SJSA1 (cell line): ENCODE measurements around the gene PLBD2. TPM values are rescaled to one million over a fixed set of nuclear protein-coding genes. Genes with fewer than 3 reads are reported as not detected.

Experiments
- DNase-seq, 2 experiments: peaks; one replicate each; pipeline ENCODE4 v3.0.0-alpha.2; 2015 to 2020; ENCODE audit warnings: low spot score in 2 of 2, low read depth in 1 of 2
- H3K27ac ChIP-seq: fragments of 250-450 bp; sonication (Bioruptor Pico); 2 replicates; pipeline ENCODE4 v1.5.1; 2020; ENCODE audit warnings: mild to moderate bottlenecking, moderate library complexity
- H3K27me3 ChIP-seq: fragments of 250-450 bp; sonication (Bioruptor Pico); replicated peaks from 2 replicates; pipeline ENCODE4 v1.5.1; 2020; ENCODE audit warnings: mild to moderate bottlenecking, moderate library complexity
- H3K36me3 ChIP-seq: fragments of 250-450 bp; sonication (Bioruptor Pico); 2 replicates; pipeline ENCODE4 v1.5.1; 2020; ENCODE audit warnings: mild to moderate bottlenecking
- H3K4me1 ChIP-seq: fragments of 250-450 bp; sonication (Bioruptor Pico); replicated peaks from 2 replicates; pipeline ENCODE4 v1.6.1; 2021; ENCODE audit warnings: mild to moderate bottlenecking
- H3K4me3 ChIP-seq: fragments of 250-450 bp; sonication (Bioruptor Pico); 2 replicates; pipeline ENCODE4 v1.5.1; 2020; ENCODE audit warnings: mild to moderate bottlenecking
- H3K9me3 ChIP-seq: fragments of 250-450 bp; sonication (Bioruptor Pico); replicated peaks from 2 replicates; pipeline ENCODE4 v1.5.1; 2020; ENCODE audit warnings: mild to moderate bottlenecking
- total RNA-seq: library from RNA; depleted of rRNA; stranded (reverse); fragments of >200 nt; shearing (Covaris generic); gene quantifications from 2 replicates; pipeline ENCODE4 v1.2.3, GENCODE V29; 2014

The PLBD2 gene
- total RNA-seq, 1 experiment from 2014 or later: 11.8 TPM

DNA sequence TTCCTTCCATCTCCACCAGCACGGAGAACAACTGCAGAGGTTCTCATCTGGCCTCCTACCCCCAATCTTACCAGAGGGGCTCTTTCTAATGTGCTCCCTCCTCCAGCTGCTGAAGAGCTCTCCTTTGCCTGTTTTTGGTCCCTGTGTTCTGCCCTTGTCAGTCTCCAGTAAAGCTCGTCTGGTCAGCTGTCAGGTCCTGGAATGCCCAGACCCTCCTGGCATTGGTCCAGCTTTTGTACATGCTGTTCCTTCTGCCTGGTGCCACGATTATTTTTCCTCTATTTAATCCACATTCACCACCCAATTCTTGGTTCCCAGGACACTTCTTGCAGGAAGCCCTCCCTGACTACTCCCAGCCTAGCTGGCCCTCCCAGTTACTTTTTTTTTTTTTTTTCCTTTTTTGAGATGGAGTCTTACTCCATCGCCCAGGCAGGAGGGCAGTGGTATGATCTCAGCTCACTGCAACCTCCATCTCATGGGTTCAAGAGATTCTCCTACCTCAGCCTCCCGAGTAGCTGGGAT, 30.0 kb upstream of the PLBD2 start:
- Histone ChIP-seq H3K27ac (no peak overlapping the region), H3K27me3 (no peaks in the 10 kb centered on the region), H3K4me1 (0 out of 2 replicates have a peak, but pooled peaks cover 3% of the 10 kb centered on the region), H3K4me3 (no peak overlapping the region), H3K36me3 (peaks cover 9% of the 10 kb centered on the region; the same call in 1 of the 2 replicates), H3K9me3 (no peaks in the 10 kb centered on the region)
- DNase-seq: no peak

GRCh38 chr12:113329022-113329790, 29.2 kb upstream of the PLBD2 start:
- H3K9me3 ChIP-seq: no peaks in the 10 kb centered on the region
- DNase-seq: no peak
- H3K36me3 ChIP-seq: peaks cover 9% of the 10 kb centered on the region; the same call in 1 of the 2 replicates
- H3K27ac ChIP-seq: no peak overlapping the region
- no peaks in the 10 kb centered on the region for H3K27me3 ChIP-seq
- H3K4me1 ChIP-seq: peaks cover 9% of the 10 kb centered on the region
- no peak overlapping the region for H3K4me3 ChIP-seq

- H3K4me1 ChIP-seq: peaks cover 14% of the 10 kb centered on the region
- H3K4me3 ChIP-seq: no peak overlapping the region
- DNase-seq: no peak
- H3K9me3 ChIP-seq: no peaks in the 10 kb centered on the region
- no peak overlapping the region for H3K27ac ChIP-seq
- H3K27me3 ChIP-seq: no peaks in the 10 kb centered on the region
- peaks cover 9% of the 10 kb centered on the region; the same call in 1 of the 2 replicates for H3K36me3 ChIP-seq
Observed at GRCh38 chr12:113329791-113330417, 28.5 kb upstream of the PLBD2 start.

DNA sequence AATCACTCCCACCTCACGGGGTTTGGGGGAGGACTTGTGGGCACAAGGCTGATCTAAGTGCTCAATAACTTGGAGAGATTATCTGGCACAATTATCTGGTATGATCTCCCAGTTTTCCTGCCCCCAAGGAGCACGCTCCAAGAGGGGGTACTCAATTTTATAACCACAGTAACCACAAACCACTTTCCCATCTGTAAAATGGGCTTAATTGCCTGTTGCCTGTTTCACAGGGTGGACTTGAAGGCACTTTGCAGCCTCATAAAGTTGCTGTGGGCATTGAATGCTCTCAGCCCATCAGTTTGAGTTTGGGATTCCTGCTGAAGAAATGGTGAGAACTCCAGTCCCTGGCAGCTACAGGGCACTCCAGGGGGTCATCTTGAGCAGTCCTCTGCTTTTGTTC, 27.9 kb upstream of the PLBD2 start:
- Histone ChIP-seq H3K36me3 (peaks cover 9% of the 10 kb centered on the region; the same call in 1 of the 2 replicates), H3K4me1 (peaks cover 14% of the 10 kb centered on the region), H3K27ac (no peak overlapping the region), H3K4me3 (no peak overlapping the region), H3K27me3 (no peaks in the 10 kb centered on the region), H3K9me3 (no peaks in the 10 kb centered on the region)
- DNase-seq: no peak

DNA sequence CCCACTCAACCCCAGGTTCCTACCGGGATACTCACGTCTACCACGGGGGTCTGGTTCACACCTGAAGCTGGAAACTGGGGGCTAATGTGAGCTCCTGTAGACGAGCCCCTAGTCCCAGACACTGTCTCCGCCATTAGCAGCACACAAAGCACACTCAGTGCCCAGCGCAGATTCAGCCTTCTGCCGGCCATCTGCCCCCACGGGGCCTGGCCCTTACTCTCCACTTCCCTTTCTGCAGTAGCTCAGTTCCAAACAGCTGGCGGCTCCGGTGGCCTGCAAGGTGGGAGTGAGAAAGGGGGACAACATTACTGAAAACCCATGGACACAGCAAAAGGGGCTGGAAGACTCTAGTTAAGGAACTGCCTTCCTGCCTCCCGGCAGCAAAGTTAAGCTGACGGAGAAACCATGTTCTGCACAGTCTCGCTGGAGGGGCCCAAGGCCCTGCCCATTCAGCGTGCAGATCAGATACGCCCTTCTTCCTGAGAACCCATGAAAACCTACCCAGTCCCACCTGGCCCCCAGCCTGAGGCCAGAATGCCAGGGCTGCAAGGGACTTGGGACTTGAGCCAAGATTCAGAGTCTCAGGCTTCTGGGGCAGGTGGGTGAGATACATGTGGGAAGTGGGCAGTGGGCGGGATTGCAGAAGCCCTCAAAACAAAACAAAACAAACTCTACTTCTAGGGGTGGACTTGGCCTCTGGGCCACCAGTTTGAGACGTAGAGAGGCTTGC, 25.5 kb upstream of the PLBD2 start:
- Histone ChIP-seq H3K4me3 (no peak overlapping the region), H3K27ac (no peak overlapping the region), H3K4me1 (peaks cover 14% of the 10 kb centered on the region), H3K9me3 (no peaks in the 10 kb centered on the region), H3K27me3 (no peaks in the 10 kb centered on the region), H3K36me3 (peaks cover 9% of the 10 kb centered on the region; the same call in 1 of the 2 replicates)
- DNase-seq: no peak

GRCh38 chr12:113333418-113333750, 25.0 kb upstream of the PLBD2 start:
- H3K36me3 ChIP-seq: peaks cover 9% of the 10 kb centered on the region; the same call in 1 of the 2 replicates
- no peak overlapping the region for H3K27ac ChIP-seq
- H3K4me3 ChIP-seq: no peak overlapping the region
- peaks cover 14% of the 10 kb centered on the region for H3K4me1 ChIP-seq
- no peaks in the 10 kb centered on the region for H3K9me3 ChIP-seq
- no peaks in the 10 kb centered on the region for H3K27me3 ChIP-seq
- DNase-seq: no peak

DNA sequence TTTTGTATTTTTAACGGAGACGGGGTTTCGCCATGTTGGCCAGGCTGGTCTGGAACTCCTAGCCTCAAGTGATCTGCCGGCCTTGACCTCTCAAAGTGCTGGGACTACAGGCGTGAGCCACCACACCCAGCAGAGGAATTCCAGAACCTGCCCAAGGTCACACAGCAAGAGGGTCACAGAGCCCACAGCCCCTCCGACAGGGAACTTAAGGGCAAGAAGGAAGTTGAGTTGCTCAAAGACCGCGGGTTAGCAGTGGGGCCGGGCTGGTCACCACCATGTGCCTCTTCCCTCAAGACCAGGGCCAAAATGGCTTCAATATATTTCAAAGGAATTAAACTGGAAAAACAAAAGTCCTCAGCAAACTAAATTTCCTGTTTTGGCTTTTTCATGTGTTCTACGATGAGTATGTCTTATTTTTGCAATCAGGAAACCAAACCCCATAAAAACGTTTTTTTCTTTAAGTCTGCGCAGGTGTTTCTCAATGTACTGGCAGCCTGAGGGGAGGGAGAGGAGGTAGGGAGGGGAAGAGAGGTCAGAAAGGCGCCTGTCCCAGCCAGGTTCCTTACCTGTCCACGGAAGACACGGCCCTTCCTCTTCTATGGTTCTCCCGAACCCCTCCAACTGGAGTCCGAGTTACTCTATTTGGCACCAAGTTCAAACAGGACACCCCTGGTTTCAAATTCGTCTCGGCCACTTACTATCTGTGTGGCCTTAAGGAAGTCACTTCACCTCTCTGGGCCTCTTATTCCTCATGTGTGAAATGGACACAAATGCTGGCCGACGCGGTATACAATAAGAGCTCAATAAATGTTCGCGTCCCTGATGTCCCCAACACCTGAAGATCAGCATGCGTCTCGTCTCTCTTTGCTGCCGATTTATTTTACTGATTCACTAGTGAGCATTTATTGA, 24.3 kb upstream of the PLBD2 start:
- Histone ChIP-seq H3K4me1 (peaks cover 14% of the 10 kb centered on the region), H3K27me3 (no peaks in the 10 kb centered on the region), H3K9me3 (no peaks in the 10 kb centered on the region), H3K36me3 (peaks cover 9% of the 10 kb centered on the region; the same call in 1 of the 2 replicates), H3K27ac (no peak overlapping the region), H3K4me3 (peak overlapping the region; percentile 67)
- no peak for DNase-seq

DNA sequence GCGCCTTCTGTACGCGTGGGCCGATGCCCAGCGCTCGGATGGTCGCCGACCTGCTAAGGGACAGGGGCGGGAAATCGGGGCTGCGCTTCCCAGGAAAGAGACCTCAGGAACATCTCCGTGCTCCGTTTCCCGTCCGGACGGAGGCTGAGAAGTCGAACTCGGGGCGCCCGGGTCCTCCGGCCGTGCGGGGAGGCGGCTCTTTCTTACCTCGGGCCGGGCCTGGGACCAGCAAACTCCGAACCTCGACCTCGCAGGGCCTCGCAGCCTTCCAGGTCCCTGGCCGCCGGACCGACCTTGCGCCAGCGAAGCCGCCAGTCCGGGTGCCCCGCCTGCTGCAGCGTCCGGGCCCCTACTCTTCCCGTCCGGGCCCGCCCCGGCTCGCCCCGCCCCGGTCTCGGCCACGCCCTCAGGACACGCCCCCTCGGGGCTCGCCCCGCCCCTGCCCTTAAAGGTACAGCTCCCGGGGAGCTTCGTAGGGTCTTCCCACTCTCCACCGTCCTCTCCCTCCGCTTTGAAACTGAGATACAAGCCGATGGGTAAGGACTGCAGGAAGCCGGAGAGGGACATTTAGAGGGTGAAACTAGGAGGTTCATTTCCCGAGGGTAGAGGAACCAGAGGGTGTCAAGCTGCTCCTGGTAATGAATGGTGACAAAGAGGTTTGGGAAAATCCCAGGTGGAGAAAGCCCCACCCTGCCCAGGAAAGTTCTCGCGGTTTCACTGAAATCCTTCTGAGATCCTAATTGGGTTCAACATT, 23.4 kb upstream of the PLBD2 start, which contains the start of gene SLC8B1:
SLC8B1 (minus strand) TSS at position 324 of the 754 bp plus-strand sequence. CDS start 2,231 bp downstream, outside the sequence.
- H3K4me3 ChIP-seq: peak within 1 kb of the TSS; percentile 67
- peaks cover 11% of the 10 kb centered on the region for H3K4me1 ChIP-seq
- no peak within 1 kb of the TSS for H3K27ac ChIP-seq
- DNase-seq: peak; percentile 76 to 79
- H3K9me3 ChIP-seq: no peaks in the 10 kb centered on the region
- H3K27me3 ChIP-seq: no peaks in the 10 kb centered on the region
- H3K36me3 ChIP-seq: peaks cover 8% of the 10 kb centered on the region; the same call in 1 of the 2 replicates

GRCh38 chr12:113339540-113339939, 18.8 kb upstream of the PLBD2 start:
- Histone ChIP-seq H3K36me3 (no peaks in the 10 kb centered on the region), H3K4me1 (peaks cover 2% of the 10 kb centered on the region), H3K27ac (no peak overlapping the region), H3K9me3 (no peaks in the 10 kb centered on the region), H3K4me3 (no peak overlapping the region), H3K27me3 (no peaks in the 10 kb centered on the region)
- DNase-seq: no peak

- no peaks in the 10 kb centered on the region for H3K9me3 ChIP-seq
- H3K27me3 ChIP-seq: no peaks in the 10 kb centered on the region
- no peaks in the 10 kb centered on the region for H3K4me1 ChIP-seq
- H3K27ac ChIP-seq: no peak overlapping the region
- H3K36me3 ChIP-seq: no peaks in the 10 kb centered on the region
- no peak overlapping the region for H3K4me3 ChIP-seq
- no peak for DNase-seq
Observed at GRCh38 chr12:113340061-113340460, 18.3 kb upstream of the PLBD2 start.

DNA sequence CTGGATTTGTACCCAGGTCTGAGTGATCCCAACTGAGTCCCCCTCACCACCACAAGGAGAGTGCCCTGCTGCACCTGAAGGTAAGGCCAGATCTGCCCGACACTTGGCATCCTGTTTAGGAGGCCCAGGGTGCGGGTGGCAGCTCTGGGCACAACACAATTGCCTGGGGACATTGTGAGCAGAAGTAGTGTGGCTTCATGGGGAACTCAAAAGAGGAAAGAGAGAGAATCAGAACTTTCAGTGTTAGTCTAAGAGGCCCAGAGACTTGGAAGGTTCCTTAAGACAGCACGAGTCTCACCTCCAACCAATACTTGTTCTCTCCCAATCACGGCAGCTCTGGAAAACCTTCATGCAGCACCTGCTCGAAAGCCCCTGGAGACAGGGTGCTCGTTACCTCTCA, 16.9 kb upstream of the PLBD2 start:
- Histone ChIP-seq H3K36me3 (no peaks in the 10 kb centered on the region), H3K27ac (no peak overlapping the region), H3K27me3 (no peaks in the 10 kb centered on the region), H3K4me1 (no peaks in the 10 kb centered on the region), H3K4me3 (no peak overlapping the region), H3K9me3 (no peaks in the 10 kb centered on the region)
- no peak for DNase-seq

- H3K4me1 ChIP-seq: no peaks in the 10 kb centered on the region
- H3K4me3 ChIP-seq: no peak overlapping the region
- no peaks in the 10 kb centered on the region for H3K27me3 ChIP-seq
- DNase-seq: no peak
- no peaks in the 10 kb centered on the region for H3K36me3 ChIP-seq
- H3K27ac ChIP-seq: no peak overlapping the region
- H3K9me3 ChIP-seq: no peaks in the 10 kb centered on the region
Observed at GRCh38 chr12:113345318-113345717, 13.1 kb upstream of the PLBD2 start.
